Vagina (tissue), 2 donors: ENCODE results near the gene PRDM15. TPM values are rescaled to one million over a fixed set of nuclear protein-coding genes. Genes with fewer than 3 reads are reported as not detected.

Source experiments
- DNase-seq, 2 donors: peaks; one replicate each; pipeline ENCODE4 v3.0.0-alpha.2; 2017; ENCODE audit errors: extremely low spot score in 2 of 2
- H3K27ac ChIP-seq: fragments of 200-600 bp; sonication (generic); one replicate; pipeline ENCODE4 v1.5.1; 2019
- H3K27me3 ChIP-seq: fragments of 200-600 bp; sonication (generic); one replicate; pipeline ENCODE4 v1.5.1; 2019
- H3K36me3 ChIP-seq, 2 donors: fragments of 200-600 bp; sonication (generic); one replicate each; pipeline ENCODE4 v1.5.1; 2017 to 2019
- H3K4me1 ChIP-seq: fragments of 200-600 bp; sonication (generic); one replicate; pipeline ENCODE4 v1.5.1; 2019
- H3K4me3 ChIP-seq, 2 donors: fragments of 200-600 bp; sonication (generic); 1 replicate in 1 of 2; 2 replicates in 1 of 2; pipeline ENCODE4 v1.5.1; 2016 to 2019
- H3K9me3 ChIP-seq: fragments of 200-600 bp; sonication (generic); one replicate; pipeline ENCODE4 v1.5.1; 2019
- CTCF ChIP-seq, 3 experiments: fragments of 450-650 bp in 2 of 3; fragments of 200-600 bp in 1 of 3; sonication (generic) in 1 of 3; IDR thresholded peaks; one replicate each; pipeline ENCODE4 v1.5.1; 2017 to 2019; ENCODE audit warnings: antibody characterized with exemption in 3 of 3, mild to moderate bottlenecking in 2 of 3, moderate library complexity in 2 of 3
- POLR2A ChIP-seq, 2 donors: fragments of 450-650 bp; IDR thresholded peaks; one replicate each; pipeline ENCODE4 v1.6.1; 2017; ENCODE audit warnings: antibody characterized with exemption in 2 of 2, mild to moderate bottlenecking in 2 of 2, moderate library complexity in 2 of 2
- POLR2AphosphoS5 ChIP-seq, 2 donors: sonication (generic); formaldehyde crosslinking; IDR thresholded peaks; one replicate each; pipeline ENCODE4 v1.9.0; 2017; ENCODE audit warnings: antibody characterized with exemption in 2 of 2, mild to moderate bottlenecking in 2 of 2, low read depth in 1 of 2; ENCODE audit not compliant: insufficient read depth in 1 of 2
- intact Hi-C: fragments of 100-400 bp; cut with DNase I; formaldehyde crosslinking; loops from one replicate; pipeline ENCODE4 v1.15.1; 2023
- total RNA-seq: library from RNA; depleted of rRNA; stranded (reverse); fragments of >200 nt; gene quantifications from one replicate; pipeline ENCODE4 v1.2.3, GENCODE V29; 2016

PRDM15 gene
- total RNA-seq, 1 donor from 2014 or later: 31.2 TPM

GRCh38 chr21:41887667-41888066 is 8.5 kb upstream of the PRDM15 start:
- Histone ChIP-seq H3K27ac (no peak overlapping the region), H3K4me3 (no peak overlapping the region), H3K36me3 (peaks cover 0 to 10% of the 10 kb centered on the region in 2 donors), H3K27me3 (no peaks in the 10 kb centered on the region), H3K9me3 (no peaks in the 10 kb centered on the region), H3K4me1 (no peaks in the 10 kb centered on the region)
- intact Hi-C loops: no loop called here
- DNase-seq: no peak
- TF ChIP-seq POLR2AphosphoS5 (IDR thresholded peaks at IDR 0.05; ENCODE audit: insufficient read depth in 1 of 2, low read depth in 1 of 2): no peak
- no peak for TF ChIP-seq POLR2A (IDR thresholded peaks at IDR 0.05)
- TF ChIP-seq CTCF (IDR thresholded peaks at IDR 0.05): no peak

- no peak overlapping the region for H3K4me3 ChIP-seq
- no peak for TF ChIP-seq POLR2A (IDR thresholded peaks at IDR 0.05)
- no peak for TF ChIP-seq CTCF (IDR thresholded peaks at IDR 0.05)
- TF ChIP-seq POLR2AphosphoS5 (IDR thresholded peaks at IDR 0.05; ENCODE audit: insufficient read depth in 1 of 2, low read depth in 1 of 2): no peak
- no peak for DNase-seq
- no peaks in the 10 kb centered on the region for H3K9me3 ChIP-seq
- H3K36me3 ChIP-seq: peaks cover 0 to 10% of the 10 kb centered on the region in 2 donors
- no peaks in the 10 kb centered on the region for H3K27me3 ChIP-seq
- intact Hi-C loops: no loop called here
- H3K4me1 ChIP-seq: no peaks in the 10 kb centered on the region
- H3K27ac ChIP-seq: no peak overlapping the region
Measured at GRCh38 chr21:41886328-41886727, 7.2 kb upstream of the PRDM15 start.

GRCh38 chr21:41885341-41886024 is 6.3 kb upstream of the PRDM15 start:
- peaks cover 0 to 10% of the 10 kb centered on the region in 2 donors for H3K36me3 ChIP-seq
- DNase-seq: no peak
- H3K27ac ChIP-seq: no peak overlapping the region
- no peaks in the 10 kb centered on the region for H3K27me3 ChIP-seq
- H3K9me3 ChIP-seq: no peaks in the 10 kb centered on the region
- intact Hi-C loops: no loop called here
- no peak for TF ChIP-seq CTCF (IDR thresholded peaks at IDR 0.05)
- no peak for TF ChIP-seq POLR2AphosphoS5 (IDR thresholded peaks at IDR 0.05; ENCODE audit: insufficient read depth in 1 of 2, low read depth in 1 of 2)
- no peak for TF ChIP-seq POLR2A (IDR thresholded peaks at IDR 0.05)
- no peaks in the 10 kb centered on the region for H3K4me1 ChIP-seq
- H3K4me3 ChIP-seq: no peak overlapping the region

- TF ChIP-seq POLR2A (IDR thresholded peaks at IDR 0.05): no peak
- TF ChIP-seq POLR2AphosphoS5 (IDR thresholded peaks at IDR 0.05; ENCODE audit: insufficient read depth in 1 of 2, low read depth in 1 of 2): no peak
- TF ChIP-seq CTCF (IDR thresholded peaks at IDR 0.05): no peak
- no peak for DNase-seq
- no peaks in the 10 kb centered on the region for H3K27me3 ChIP-seq
- intact Hi-C loops: no loop called here
- no peaks in the 10 kb centered on the region for H3K4me1 ChIP-seq
- peaks cover 0 to 10% of the 10 kb centered on the region in 2 donors for H3K36me3 ChIP-seq
- H3K9me3 ChIP-seq: no peaks in the 10 kb centered on the region
- H3K4me3 ChIP-seq: no peak overlapping the region
- H3K27ac ChIP-seq: no peak overlapping the region
Measured at GRCh38 chr21:41884501-41885030, 5.4 kb upstream of the PRDM15 start.

GRCh38 chr21:41883582-41883981 is 4.4 kb upstream of the PRDM15 start:
- H3K36me3 ChIP-seq: peaks cover 0 to 5% of the 10 kb centered on the region in 2 donors
- intact Hi-C loops: no loop called here
- no peak overlapping the region for H3K4me3 ChIP-seq
- no peak for DNase-seq
- TF ChIP-seq POLR2AphosphoS5 (IDR thresholded peaks at IDR 0.05; ENCODE audit: insufficient read depth in 1 of 2, low read depth in 1 of 2) (no peak), CTCF (IDR thresholded peaks at IDR 0.05) (no peak), POLR2A (IDR thresholded peaks at IDR 0.05) (no peak)
- H3K27ac ChIP-seq: no peak overlapping the region
- no peaks in the 10 kb centered on the region for H3K27me3 ChIP-seq
- H3K9me3 ChIP-seq: no peaks in the 10 kb centered on the region
- H3K4me1 ChIP-seq: no peaks in the 10 kb centered on the region
